GM19238 (cell line): ENCODE measurements around the gene CFTR.

Experiments used
- DNase-seq: peaks from one replicate; pipeline ENCODE4 v3.0.0; 2011; ENCODE audit warnings: low spot score; ENCODE audit not compliant: insufficient read length

The CFTR gene

GRCh38 chr7:117587931-117588330, 108.1 kb downstream of the CFTR start:
- DNase-seq, result no peak

- no peak for DNase-seq
These were observed 108.5 kb downstream of the CFTR start for GRCh38 chr7:117588352-117588794.

- DNase-seq, result no peak
These were observed 110.4 kb downstream of the CFTR start for GRCh38 chr7:117590191-117590590.

GRCh38 chr7:117592011-117592635, 112.3 kb downstream of the CFTR start:
- DNase-seq, result no peak

GRCh38 chr7:117596134-117596533, 116.3 kb downstream of the CFTR start:
- no peak for DNase-seq

- no peak for DNase-seq
These were observed 117.9 kb downstream of the CFTR start for GRCh38 chr7:117597755-117598154.

- no peak for DNase-seq
These were observed 121.1 kb downstream of the CFTR start for GRCh38 chr7:117600911-117601310.

GRCh38 chr7:117603627-117604026, 123.8 kb downstream of the CFTR start:
- no peak for DNase-seq

GRCh38 chr7:117605712-117606111, 125.9 kb downstream of the CFTR start:
- DNase-seq, result no peak

GRCh38 chr7:117606132-117606531, 126.3 kb downstream of the CFTR start:
- no peak for DNase-seq

- DNase-seq, result no peak
These were observed 130.6 kb downstream of the CFTR start for GRCh38 chr7:117610396-117610795.

GRCh38 chr7:117612637-117613036, 132.8 kb downstream of the CFTR start:
- DNase-seq, result no peak

GRCh38 chr7:117616694-117617093, 136.9 kb downstream of the CFTR start:
- DNase-seq, result no peak

GRCh38 chr7:117619681-117620080, 139.9 kb downstream of the CFTR start:
- DNase-seq, result no peak

GRCh38 chr7:117621075-117621618, 141.3 kb downstream of the CFTR start:
- no peak for DNase-seq

- DNase-seq, result no peak
These were observed 143.8 kb downstream of the CFTR start for GRCh38 chr7:117623606-117624005.

- no peak for DNase-seq
These were observed 150.7 kb downstream of the CFTR start for GRCh38 chr7:117630501-117630900.

GRCh38 chr7:117630907-117631564, 151.2 kb downstream of the CFTR start:
- no peak for DNase-seq

- no peak for DNase-seq
These were observed 151.8 kb downstream of the CFTR start for GRCh38 chr7:117631652-117632051.

- DNase-seq, result no peak
These were observed 158.1 kb downstream of the CFTR start for GRCh38 chr7:117637937-117638336.

GRCh38 chr7:117639966-117640365, 160.1 kb downstream of the CFTR start:
- DNase-seq, result no peak

GRCh38 chr7:117640465-117640864, 160.6 kb downstream of the CFTR start:
- DNase-seq, result no peak
